Neural crest cell (in vitro differentiated cells): ENCODE measurements around the gene MKRN1. TPM values are rescaled to one million over a fixed set of nuclear protein-coding genes. Genes with fewer than 3 reads are reported as not detected.

ENCODE experiments used
- DNase-seq: peaks from one replicate; pipeline ENCODE4 v3.0.0; 2021; ENCODE audit warnings: low read depth, mixed read lengths, low spot score
- H3K27ac Mint-ChIP-seq: one replicate; pipeline ENCODE4 v1.8.0; 2021; ENCODE audit warnings: mild to moderate bottlenecking, mixed read lengths; ENCODE audit not compliant: unreplicated experiment
- H3K27me3 Mint-ChIP-seq: 2 replicates; pipeline ENCODE4 v1.8.0; 2021; ENCODE audit warnings: low read depth, mild to moderate bottlenecking, mixed read lengths
- H3K36me3 Mint-ChIP-seq: 2 replicates; pipeline ENCODE4 v1.8.0; 2021; ENCODE audit warnings: low read depth, mild to moderate bottlenecking, mixed read lengths
- H3K4me1 Mint-ChIP-seq: 2 replicates; pipeline ENCODE4 v1.8.0; 2021; ENCODE audit warnings: mixed read lengths
- H3K4me3 Mint-ChIP-seq: one replicate; pipeline ENCODE4 v1.8.0; 2021; ENCODE audit warnings: mild to moderate bottlenecking, mixed read lengths
- H3K9me3 Mint-ChIP-seq: 2 replicates; pipeline ENCODE4 v1.8.0; 2021; ENCODE audit warnings: mixed read lengths
- total RNA-seq: library from RNA; stranded (reverse); gene quantifications from 2 replicates; pipeline ENCODE4 v1.2.1, GENCODE V29; 2021
- TF ChIP-seq, protein P1 (sequence below): fragments of 200-600 bp; sonication (generic); conservative IDR thresholded peaks from 2 replicates; pipeline ENCODE4 v1.5.0; 2021; ENCODE audit warnings: antibody characterized with exemption, mild to moderate bottlenecking

Gene MKRN1
- total RNA-seq, 1 donor from 2014 or later, result 81.2 TPM

DNA sequence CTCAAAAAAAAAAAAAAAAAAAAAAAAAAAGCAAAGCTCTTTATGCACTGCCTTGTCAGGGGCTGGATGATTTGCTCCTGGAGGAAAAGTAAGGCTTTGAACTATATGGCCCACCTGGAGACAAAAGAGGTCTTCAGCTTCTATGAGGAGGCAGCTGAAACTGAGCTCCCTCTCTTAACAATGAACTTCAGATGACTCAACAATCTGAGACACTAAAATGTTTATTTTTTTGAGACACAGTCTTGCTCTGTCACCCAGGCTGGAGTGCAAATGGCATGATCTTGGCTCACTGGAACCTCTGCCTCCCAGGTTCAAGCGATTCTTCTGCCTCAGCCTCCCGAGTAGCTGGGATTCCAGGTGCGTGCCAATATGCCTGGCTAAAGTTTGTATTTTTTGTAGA is 38.7 kb downstream of the MKRN1 start:
- Mint-ChIP-seq H3K4me3 (no peak overlapping the region), H3K27me3 (no peaks in the 10 kb centered on the region), H3K27ac (no peak overlapping the region), H3K36me3 (no peaks in the 10 kb centered on the region), H3K4me1 (no peaks in the 10 kb centered on the region), H3K9me3 (no peaks in the 10 kb centered on the region)
- no peak for DNase-seq
- TF ChIP-seq, protein P1, sequence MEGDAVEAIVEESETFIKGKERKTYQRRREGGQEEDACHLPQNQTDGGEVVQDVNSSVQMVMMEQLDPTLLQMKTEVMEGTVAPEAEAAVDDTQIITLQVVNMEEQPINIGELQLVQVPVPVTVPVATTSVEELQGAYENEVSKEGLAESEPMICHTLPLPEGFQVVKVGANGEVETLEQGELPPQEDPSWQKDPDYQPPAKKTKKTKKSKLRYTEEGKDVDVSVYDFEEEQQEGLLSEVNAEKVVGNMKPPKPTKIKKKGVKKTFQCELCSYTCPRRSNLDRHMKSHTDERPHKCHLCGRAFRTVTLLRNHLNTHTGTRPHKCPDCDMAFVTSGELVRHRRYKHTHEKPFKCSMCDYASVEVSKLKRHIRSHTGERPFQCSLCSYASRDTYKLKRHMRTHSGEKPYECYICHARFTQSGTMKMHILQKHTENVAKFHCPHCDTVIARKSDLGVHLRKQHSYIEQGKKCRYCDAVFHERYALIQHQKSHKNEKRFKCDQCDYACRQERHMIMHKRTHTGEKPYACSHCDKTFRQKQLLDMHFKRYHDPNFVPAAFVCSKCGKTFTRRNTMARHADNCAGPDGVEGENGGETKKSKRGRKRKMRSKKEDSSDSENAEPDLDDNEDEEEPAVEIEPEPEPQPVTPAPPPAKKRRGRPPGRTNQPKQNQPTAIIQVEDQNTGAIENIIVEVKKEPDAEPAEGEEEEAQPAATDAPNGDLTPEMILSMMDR, result no peak

DNA sequence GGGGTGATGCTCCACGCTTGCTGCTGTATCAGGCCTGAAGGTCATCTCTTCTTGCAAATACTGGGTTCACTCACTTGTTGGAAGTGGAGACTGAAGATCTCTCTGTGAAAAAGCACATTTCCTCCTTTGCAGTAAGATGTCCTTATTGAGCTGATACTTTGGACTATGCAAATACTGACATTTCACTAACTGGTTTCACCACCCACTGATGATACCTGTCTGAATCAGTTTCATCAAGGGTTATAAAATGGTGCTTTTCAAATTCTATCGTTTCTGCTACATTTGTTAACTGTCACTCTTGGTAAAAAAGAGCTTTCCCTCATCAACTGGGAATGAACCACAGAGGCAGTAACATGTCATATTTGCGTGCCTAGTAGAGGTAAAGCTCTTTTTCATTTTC is 39.9 kb downstream of the MKRN1 start:
- H3K4me3 Mint-ChIP-seq, result no peak overlapping the region
- DNase-seq, result no peak
- no peaks in the 10 kb centered on the region for H3K9me3 Mint-ChIP-seq
- H3K36me3 Mint-ChIP-seq, result no peaks in the 10 kb centered on the region
- TF ChIP-seq, protein P1, result no peak
- no peaks in the 10 kb centered on the region for H3K27me3 Mint-ChIP-seq
- H3K4me1 Mint-ChIP-seq, result no peaks in the 10 kb centered on the region
- H3K27ac Mint-ChIP-seq, result no peak overlapping the region

DNA sequence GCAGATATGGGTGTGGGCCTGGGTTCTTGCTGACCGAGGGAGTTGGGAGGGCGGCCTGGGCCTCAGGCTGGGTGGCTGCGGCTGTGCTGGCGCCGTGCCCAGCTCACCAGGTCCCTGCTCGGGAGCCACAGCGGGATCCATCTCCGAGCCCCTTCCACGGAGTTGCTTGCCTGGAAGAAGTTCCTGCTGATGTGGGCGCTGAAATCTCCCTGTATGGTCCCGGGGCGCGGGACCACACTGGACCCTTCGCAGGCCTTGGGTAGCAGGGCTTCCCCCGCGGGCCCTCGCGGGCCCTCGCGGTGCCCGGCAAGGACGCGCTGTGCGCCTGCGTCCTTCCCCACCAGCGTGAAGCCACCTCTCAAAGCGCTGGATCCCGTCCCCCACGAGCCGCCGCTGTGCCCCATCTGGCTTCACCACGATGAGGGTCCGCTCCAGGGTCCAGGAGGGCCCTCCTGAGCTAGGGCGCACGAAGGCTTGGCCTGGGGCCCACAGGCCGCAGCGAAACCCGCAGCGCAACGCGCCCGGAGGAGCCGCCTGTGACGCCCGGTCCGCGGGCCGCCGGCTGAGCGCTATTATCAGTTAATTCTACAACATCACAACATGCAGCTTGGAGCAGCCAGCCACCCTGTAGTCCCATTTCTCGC is 43.9 kb downstream of the MKRN1 start:
- no peak for DNase-seq
- no peak overlapping the region for H3K27ac Mint-ChIP-seq
- no peak overlapping the region for H3K4me3 Mint-ChIP-seq
- no peaks in the 10 kb centered on the region for H3K36me3 Mint-ChIP-seq
- H3K27me3 Mint-ChIP-seq, result no peaks in the 10 kb centered on the region
- TF ChIP-seq, protein P1, result no peak
- no peaks in the 10 kb centered on the region for H3K9me3 Mint-ChIP-seq
- no peaks in the 10 kb centered on the region for H3K4me1 Mint-ChIP-seq

DNA sequence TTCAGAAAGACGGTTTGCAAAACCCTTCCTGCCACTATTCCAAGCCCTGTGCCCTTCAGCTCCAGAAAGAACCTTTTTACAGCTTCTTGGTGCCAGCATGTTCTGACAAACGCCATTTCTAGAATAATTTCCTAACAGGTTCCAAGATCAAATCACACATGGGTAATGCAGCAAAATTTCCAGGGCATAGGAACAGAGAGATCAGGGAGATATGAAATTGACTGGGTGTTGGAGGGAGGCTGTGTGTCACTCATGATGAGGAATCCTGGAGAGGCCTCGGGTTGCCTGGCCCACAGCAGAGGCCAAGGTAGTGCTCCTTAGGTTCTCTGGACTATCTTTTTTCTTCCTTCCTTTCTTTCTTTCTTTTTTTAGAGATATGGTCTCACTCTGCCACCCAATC is 45.9 kb downstream of the MKRN1 start:
- Mint-ChIP-seq H3K4me3 (no peak overlapping the region), H3K36me3 (no peaks in the 10 kb centered on the region), H3K27me3 (no peaks in the 10 kb centered on the region), H3K27ac (no peak overlapping the region), H3K9me3 (no peaks in the 10 kb centered on the region), H3K4me1 (no peaks in the 10 kb centered on the region)
- no peak for DNase-seq
- TF ChIP-seq, protein P1, result no peak

DNA sequence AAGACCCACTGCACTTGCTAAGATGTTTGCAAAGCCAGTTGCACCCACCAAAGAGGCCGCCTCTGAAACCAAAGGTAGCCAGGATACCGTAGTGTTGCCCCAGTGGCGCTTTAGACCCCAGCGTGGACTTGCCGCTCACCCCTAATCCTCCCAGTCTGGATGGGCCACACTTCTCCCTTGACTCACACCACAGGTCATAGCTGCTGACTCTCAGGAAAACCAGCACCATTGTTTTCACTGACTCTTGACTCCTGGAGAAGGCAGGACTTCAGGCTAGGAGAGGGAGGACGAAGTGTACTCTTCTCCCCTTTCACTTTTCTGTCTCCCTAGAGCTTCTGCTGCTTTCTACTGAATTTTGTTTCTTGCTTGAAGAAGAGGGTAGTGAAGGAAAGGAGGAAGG is 53.2 kb downstream of the MKRN1 start:
- no peaks in the 10 kb centered on the region for H3K4me1 Mint-ChIP-seq
- no peak overlapping the region for H3K4me3 Mint-ChIP-seq
- no peaks in the 10 kb centered on the region for H3K36me3 Mint-ChIP-seq
- peak overlapping the region; percentile 94 for H3K27ac Mint-ChIP-seq
- H3K27me3 Mint-ChIP-seq, result no peaks in the 10 kb centered on the region
- no peaks in the 10 kb centered on the region for H3K9me3 Mint-ChIP-seq
- TF ChIP-seq, protein P1, result no peak
- no peak for DNase-seq
